GM12878 (cell line): ENCODE results near the gene POMC. TPM values are rescaled to one million over a fixed set of nuclear protein-coding genes. Genes with fewer than 3 reads are reported as not detected.

ENCODE experiments used
- ATF7 ChIP-seq: fragments of 450-650 bp; IDR thresholded peaks from 2 replicates; pipeline ENCODE4 v1.6.1; 2016; ENCODE audit warnings: low read depth, mild to moderate bottlenecking
- CBX5 ChIP-seq: sonication (generic); IDR thresholded peaks from 2 replicates; pipeline ENCODE4 v1.6.1; 2016; ENCODE audit warnings: low read depth, moderate library complexity, mild to moderate bottlenecking, inconsistent platforms
- CHD2 ChIP-seq: IDR thresholded peaks from 2 replicates; pipeline ENCODE4 v1.6.1; 2011; ENCODE audit warnings: low read depth, low read length, improper control_type of control experiment, borderline replicate concordance
- CREM ChIP-seq: IDR thresholded peaks from 2 replicates; pipeline ENCODE4 v1.6.1; 2014; ENCODE audit warnings: antibody characterized with exemption, low read depth
- ESRRA ChIP-seq: IDR thresholded peaks from 2 replicates; pipeline ENCODE4 v1.6.1; 2012; ENCODE audit warnings: mild to moderate bottlenecking, low read length, improper control_type of control experiment
- ETV6 ChIP-seq, 2 experiments: fragments of 450-650 bp in 1 of 2; IDR thresholded peaks in 1 of 2; conservative IDR thresholded peaks in 1 of 2; 2 replicates each; pipeline ENCODE4 v1.6.1; 2014; ENCODE audit warnings: antibody characterized with exemption in 1 of 2, borderline replicate concordance in 1 of 2, low read depth in 1 of 2, mild to moderate bottlenecking in 1 of 2, moderate library complexity in 1 of 2
- GABPA ChIP-seq: IDR thresholded peaks from 2 replicates; pipeline ENCODE4 v1.6.1; 2014; ENCODE audit warnings: antibody characterized with exemption, low read depth, mild to moderate bottlenecking, inconsistent platforms
- HDGF ChIP-seq: fragments of 450-650 bp; IDR thresholded peaks from 2 replicates; pipeline ENCODE4 v1.6.1; 2016; ENCODE audit warnings: antibody characterized with exemption
- IKZF1 ChIP-seq: fragments of 450-650 bp; conservative IDR thresholded peaks from 2 replicates; pipeline ENCODE4 v1.6.1; 2017; ENCODE audit warnings: antibody characterized with exemption, mild to moderate bottlenecking
- IRF4 ChIP-seq: IDR thresholded peaks from 2 replicates; pipeline ENCODE4 v1.6.1; 2011; ENCODE audit warnings: low read depth, low read length
- JUNB ChIP-seq: IDR thresholded peaks from 2 replicates; pipeline ENCODE4 v1.6.1; 2016; ENCODE audit warnings: antibody characterized with exemption, mild to moderate bottlenecking
- MEF2A ChIP-seq: IDR thresholded peaks from 2 replicates; pipeline ENCODE4 v1.6.1; 2011; ENCODE audit warnings: low read depth, mild to moderate bottlenecking, low read length, moderate library complexity; ENCODE audit not compliant: insufficient read depth
- MYB ChIP-seq: fragments of 150-350 bp; IDR thresholded peaks from 2 replicates; pipeline ENCODE4 v1.6.1; 2014; ENCODE audit warnings: mild to moderate bottlenecking, low read depth, low read length, borderline replicate concordance
- MYC ChIP-seq: IDR thresholded peaks from 2 replicates; pipeline ENCODE4 v1.6.1; 2011; ENCODE audit warnings: mild to moderate bottlenecking, low read length, moderate library complexity, inconsistent platforms; ENCODE audit not compliant: insufficient read depth, insufficient replicate concordance, insufficient read length, severe bottlenecking
- NBN ChIP-seq: fragments of 450-650 bp; IDR thresholded peaks from 2 replicates; pipeline ENCODE4 v1.6.1; 2016
- NFXL1 ChIP-seq: fragments of 450-650 bp; IDR thresholded peaks from 2 replicates; pipeline ENCODE4 v1.6.1; 2017; ENCODE audit warnings: antibody characterized with exemption, mild to moderate bottlenecking, borderline replicate concordance
- NFYA ChIP-seq: IDR thresholded peaks from 2 replicates; pipeline ENCODE4 v1.6.1; 2011; ENCODE audit warnings: low read depth, mild to moderate bottlenecking, low read length, improper control_type of control experiment, borderline replicate concordance
- NR2C2 ChIP-seq: IDR thresholded peaks from 2 replicates; pipeline ENCODE4 v1.6.1; 2011; ENCODE audit warnings: borderline replicate concordance, low read depth; ENCODE audit not compliant: control insufficient read depth, insufficient read length
- NR2F1 ChIP-seq: fragments of 450-650 bp; conservative IDR thresholded peaks from 2 replicates; pipeline ENCODE4 v1.6.1; 2017; ENCODE audit warnings: mild to moderate bottlenecking
- NRF1 ChIP-seq: conservative IDR thresholded peaks from 2 replicates; pipeline ENCODE4 v1.6.1; 2011; ENCODE audit warnings: mild to moderate bottlenecking, low read depth, low read length, improper control_type of control experiment
- POLR2A ChIP-seq: IDR thresholded peaks from 2 replicates; pipeline ENCODE4 v1.6.1; 2011; ENCODE audit warnings: low read depth, mild to moderate bottlenecking, low read length
- SREBF2 ChIP-seq: IDR thresholded peaks from 2 replicates; pipeline ENCODE4 v1.6.1; 2012; ENCODE audit warnings: mild to moderate bottlenecking, low read length
- YY1 ChIP-seq: IDR thresholded peaks from 2 replicates; pipeline ENCODE4 v1.6.1; 2011; ENCODE audit warnings: low read depth, mild to moderate bottlenecking, low read length
- ZNF622 ChIP-seq: fragments of 450-650 bp; IDR thresholded peaks from 2 replicates; pipeline ENCODE4 v1.6.1; 2017; ENCODE audit warnings: mild to moderate bottlenecking, inconsistent platforms
- ZSCAN29 ChIP-seq: fragments of 450-650 bp; IDR thresholded peaks from 2 replicates; pipeline ENCODE4 v1.6.1; 2017; ENCODE audit warnings: mild to moderate bottlenecking, moderate library complexity
- polyA plus RNA-seq, 11 experiments: library from polyadenylated mRNA; depleted of rRNA in 4 of 11; unstranded in 6 of 11; stranded (reverse) in 5 of 11; fragments of >200 nt; fragmentation: Nextera tagmentation in 4 of 11; fragmentation: Illumina TruSeq in 1 of 11; extraction: Ambion mirVana in 4 of 11; extraction: Trizol in 1 of 11; gene quantifications; 1 replicate in 1 of 11; 2 replicates in 10 of 11; pipeline versions ENCODE4 v1.2.1 to v1.2.3, GENCODE V29; 2011 to 2016; ENCODE audit warnings: inconsistent platforms in 2 of 11, missing spikeins in 2 of 11, low read depth in 1 of 11
- total RNA-seq, 4 experiments: library from RNA; depleted of rRNA in 3 of 4; stranded (reverse); fragments of >200 nt in 3 of 4; fragmentation: Illumina TruSeq in 1 of 4; extraction: Trizol in 1 of 4; gene quantifications; 2 replicates each; pipeline versions ENCODE4 v1.2.1 to v1.2.3, GENCODE V29; 2013 to 2021
- TF ChIP-seq, protein P1 (sequence below): fragments of 450-650 bp; IDR thresholded peaks from 2 replicates; pipeline ENCODE4 v1.6.1; 2017; ENCODE audit warnings: mild to moderate bottlenecking
- TF ChIP-seq, protein P2 (sequence below): fragments of 450-650 bp; IDR thresholded peaks from 2 replicates; pipeline ENCODE4 v1.6.1; 2017; ENCODE audit warnings: low read depth, mild to moderate bottlenecking, moderate library complexity
- TF ChIP-seq, protein P3 (sequence below): fragments of 450-650 bp; IDR thresholded peaks from 2 replicates; pipeline ENCODE4 v1.6.1; 2018; ENCODE audit warnings: borderline replicate concordance, mild to moderate bottlenecking; ENCODE audit not compliant: partially characterized antibody

POMC gene
- total and polyA plus RNA-seq, 10 of the 15 experiments (the other 5 are each of a cell fraction or from before 2014, with no cell fraction given), result 0.05 to 14.7 (median 6.8) TPM; not detected in 1

DNA sequence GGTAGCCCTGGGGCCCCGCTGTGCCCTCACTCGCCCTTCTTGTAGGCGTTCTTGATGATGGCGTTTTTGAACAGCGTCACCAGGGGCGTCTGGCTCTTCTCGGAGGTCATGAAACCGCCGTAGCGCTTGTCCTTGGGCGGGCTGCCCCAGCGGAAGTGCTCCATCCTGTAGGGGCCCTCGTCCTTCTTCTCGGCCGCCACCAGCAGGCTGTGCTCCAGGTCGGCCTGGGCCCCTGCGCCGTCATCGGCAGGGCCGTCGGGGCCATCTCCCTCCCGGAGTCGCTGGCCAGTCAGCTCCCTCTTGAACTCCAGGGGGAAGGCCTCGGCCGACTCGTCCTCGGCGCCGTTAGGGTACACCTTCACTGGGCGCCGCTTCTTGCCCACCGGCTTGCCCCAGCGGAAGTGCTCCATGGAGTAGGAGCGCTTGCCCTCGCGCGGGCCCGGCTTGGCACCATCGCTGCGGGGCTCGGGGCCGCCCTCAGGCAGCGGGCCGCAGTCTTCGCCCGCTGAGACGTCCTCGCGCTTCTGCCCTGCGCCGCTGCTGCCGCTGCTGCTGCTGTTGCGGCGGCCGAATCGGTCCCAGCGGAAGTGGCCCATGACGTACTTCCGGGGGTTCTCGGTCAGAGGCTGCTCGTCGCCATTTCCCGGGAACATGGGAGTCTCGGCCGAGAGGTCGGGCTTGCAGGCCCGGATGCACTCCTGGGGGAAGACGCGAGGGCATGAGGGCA lies 7.2 kb downstream of the POMC start (continued):
- peak in 1 of 2 experiments; percentile 23; a peak in 1 of 4 replicates for TF ChIP-seq ETV6 (conservative IDR thresholded peaks at IDR 0.05 in 1 of 2, IDR thresholded peaks at IDR 0.05 in 1 of 2; ENCODE audit: borderline replicate concordance in 1 of 2, low read depth in 1 of 2)
- TF ChIP-seq IRF4, result no peak
- no peak for TF ChIP-seq NFXL1
- peak; percentile 96 for TF ChIP-seq POLR2A
- peak; percentile 90 for TF ChIP-seq GABPA
- TF ChIP-seq NFYA, result no peak
- no peak for TF ChIP-seq JUNB
- TF ChIP-seq YY1, result peak; percentile 84
- TF ChIP-seq SREBF2, result no peak
- no peak for TF ChIP-seq NR2F1
- no peak for TF ChIP-seq MYC
- no peak for TF ChIP-seq NRF1
- no peak for TF ChIP-seq HDGF
- no peak for TF ChIP-seq IKZF1
- TF ChIP-seq ZSCAN29, result no peak
- no peak for TF ChIP-seq NBN
- TF ChIP-seq ZNF622, result no peak
- no peak for TF ChIP-seq CBX5
- no peak for TF ChIP-seq CHD2
- TF ChIP-seq ATF7, result no peak
- TF ChIP-seq NR2C2, result no peak
- no peak for TF ChIP-seq MEF2A
- TF ChIP-seq, protein P1, sequence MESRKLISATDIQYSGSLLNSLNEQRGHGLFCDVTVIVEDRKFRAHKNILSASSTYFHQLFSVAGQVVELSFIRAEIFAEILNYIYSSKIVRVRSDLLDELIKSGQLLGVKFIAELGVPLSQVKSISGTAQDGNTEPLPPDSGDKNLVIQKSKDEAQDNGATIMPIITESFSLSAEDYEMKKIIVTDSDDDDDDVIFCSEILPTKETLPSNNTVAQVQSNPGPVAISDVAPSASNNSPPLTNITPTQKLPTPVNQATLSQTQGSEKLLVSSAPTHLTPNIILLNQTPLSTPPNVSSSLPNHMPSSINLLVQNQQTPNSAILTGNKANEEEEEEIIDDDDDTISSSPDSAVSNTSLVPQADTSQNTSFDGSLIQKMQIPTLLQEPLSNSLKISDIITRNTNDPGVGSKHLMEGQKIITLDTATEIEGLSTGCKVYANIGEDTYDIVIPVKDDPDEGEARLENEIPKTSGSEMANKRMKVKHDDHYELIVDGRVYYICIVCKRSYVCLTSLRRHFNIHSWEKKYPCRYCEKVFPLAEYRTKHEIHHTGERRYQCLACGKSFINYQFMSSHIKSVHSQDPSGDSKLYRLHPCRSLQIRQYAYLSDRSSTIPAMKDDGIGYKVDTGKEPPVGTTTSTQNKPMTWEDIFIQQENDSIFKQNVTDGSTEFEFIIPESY, result no peak
- peak; percentile 92 for TF ChIP-seq CREM
- TF ChIP-seq, protein P2, sequence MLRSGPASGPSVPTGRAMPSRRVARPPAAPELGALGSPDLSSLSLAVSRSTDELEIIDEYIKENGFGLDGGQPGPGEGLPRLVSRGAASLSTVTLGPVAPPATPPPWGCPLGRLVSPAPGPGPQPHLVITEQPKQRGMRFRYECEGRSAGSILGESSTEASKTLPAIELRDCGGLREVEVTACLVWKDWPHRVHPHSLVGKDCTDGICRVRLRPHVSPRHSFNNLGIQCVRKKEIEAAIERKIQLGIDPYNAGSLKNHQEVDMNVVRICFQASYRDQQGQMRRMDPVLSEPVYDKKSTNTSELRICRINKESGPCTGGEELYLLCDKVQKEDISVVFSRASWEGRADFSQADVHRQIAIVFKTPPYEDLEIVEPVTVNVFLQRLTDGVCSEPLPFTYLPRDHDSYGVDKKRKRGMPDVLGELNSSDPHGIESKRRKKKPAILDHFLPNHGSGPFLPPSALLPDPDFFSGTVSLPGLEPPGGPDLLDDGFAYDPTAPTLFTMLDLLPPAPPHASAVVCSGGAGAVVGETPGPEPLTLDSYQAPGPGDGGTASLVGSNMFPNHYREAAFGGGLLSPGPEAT, result no peak
- TF ChIP-seq, protein P3, sequence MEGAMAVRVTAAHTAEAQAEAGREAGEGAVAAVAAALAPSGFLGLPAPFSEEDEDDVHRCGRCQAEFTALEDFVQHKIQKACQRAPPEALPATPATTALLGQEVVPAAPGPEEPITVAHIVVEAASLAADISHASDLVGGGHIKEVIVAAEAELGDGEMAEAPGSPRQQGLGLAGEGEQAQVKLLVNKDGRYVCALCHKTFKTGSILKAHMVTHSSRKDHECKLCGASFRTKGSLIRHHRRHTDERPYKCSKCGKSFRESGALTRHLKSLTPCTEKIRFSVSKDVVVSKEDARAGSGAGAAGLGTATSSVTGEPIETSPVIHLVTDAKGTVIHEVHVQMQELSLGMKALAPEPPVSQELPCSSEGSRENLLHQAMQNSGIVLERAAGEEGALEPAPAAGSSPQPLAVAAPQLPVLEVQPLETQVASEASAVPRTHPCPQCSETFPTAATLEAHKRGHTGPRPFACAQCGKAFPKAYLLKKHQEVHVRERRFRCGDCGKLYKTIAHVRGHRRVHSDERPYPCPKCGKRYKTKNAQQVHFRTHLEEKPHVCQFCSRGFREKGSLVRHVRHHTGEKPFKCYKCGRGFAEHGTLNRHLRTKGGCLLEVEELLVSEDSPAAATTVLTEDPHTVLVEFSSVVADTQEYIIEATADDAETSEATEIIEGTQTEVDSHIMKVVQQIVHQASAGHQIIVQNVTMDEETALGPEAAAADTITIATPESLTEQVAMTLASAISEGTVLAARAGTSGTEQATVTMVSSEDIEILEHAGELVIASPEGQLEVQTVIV, result no peak
- no peak for TF ChIP-seq MYB
- no peak for TF ChIP-seq ESRRA
